Fibroblast of villous mesenchyme (primary cell): ENCODE measurements around the gene CIDEB. TPM values are rescaled to one million over a fixed set of nuclear protein-coding genes. Genes with fewer than 3 reads are reported as not detected.

Source experiments
- DNase-seq: peaks from one replicate; pipeline ENCODE4 v3.0.0-alpha.2; 2010; ENCODE audit warnings: low read depth
- H3K4me3 ChIP-seq: 2 replicates; pipeline ENCODE4 v1.5.1; 2011; ENCODE audit warnings: low read depth, mild to moderate bottlenecking, low read length
- total RNA-seq: library from RNA; depleted of rRNA; stranded (reverse); fragments of >200 nt; gene quantifications from 2 replicates; pipeline ENCODE4 v1.2.3, GENCODE V29; 2012
- TF ChIP-seq, protein P1 (sequence below): IDR thresholded peaks from 2 replicates; pipeline ENCODE4 v1.5.1; 2012; ENCODE audit warnings: low read depth, mild to moderate bottlenecking, low read length; ENCODE audit not compliant: insufficient read depth

CIDEB gene
- total RNA-seq, 1 donor, result 3.0 TPM

GRCh38 chr14:24348186-24348585 lies 40.4 kb upstream of the CIDEB start:
- no peak overlapping the region for H3K4me3 ChIP-seq
- TF ChIP-seq, protein P1, sequence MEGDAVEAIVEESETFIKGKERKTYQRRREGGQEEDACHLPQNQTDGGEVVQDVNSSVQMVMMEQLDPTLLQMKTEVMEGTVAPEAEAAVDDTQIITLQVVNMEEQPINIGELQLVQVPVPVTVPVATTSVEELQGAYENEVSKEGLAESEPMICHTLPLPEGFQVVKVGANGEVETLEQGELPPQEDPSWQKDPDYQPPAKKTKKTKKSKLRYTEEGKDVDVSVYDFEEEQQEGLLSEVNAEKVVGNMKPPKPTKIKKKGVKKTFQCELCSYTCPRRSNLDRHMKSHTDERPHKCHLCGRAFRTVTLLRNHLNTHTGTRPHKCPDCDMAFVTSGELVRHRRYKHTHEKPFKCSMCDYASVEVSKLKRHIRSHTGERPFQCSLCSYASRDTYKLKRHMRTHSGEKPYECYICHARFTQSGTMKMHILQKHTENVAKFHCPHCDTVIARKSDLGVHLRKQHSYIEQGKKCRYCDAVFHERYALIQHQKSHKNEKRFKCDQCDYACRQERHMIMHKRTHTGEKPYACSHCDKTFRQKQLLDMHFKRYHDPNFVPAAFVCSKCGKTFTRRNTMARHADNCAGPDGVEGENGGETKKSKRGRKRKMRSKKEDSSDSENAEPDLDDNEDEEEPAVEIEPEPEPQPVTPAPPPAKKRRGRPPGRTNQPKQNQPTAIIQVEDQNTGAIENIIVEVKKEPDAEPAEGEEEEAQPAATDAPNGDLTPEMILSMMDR, result no peak
- no peak for DNase-seq

- DNase-seq, result no peak
- no peak overlapping the region for H3K4me3 ChIP-seq
- TF ChIP-seq, protein P1, result no peak
Measured at GRCh38 chr14:24347134-24347533, 39.4 kb upstream of the CIDEB start.

DNA sequence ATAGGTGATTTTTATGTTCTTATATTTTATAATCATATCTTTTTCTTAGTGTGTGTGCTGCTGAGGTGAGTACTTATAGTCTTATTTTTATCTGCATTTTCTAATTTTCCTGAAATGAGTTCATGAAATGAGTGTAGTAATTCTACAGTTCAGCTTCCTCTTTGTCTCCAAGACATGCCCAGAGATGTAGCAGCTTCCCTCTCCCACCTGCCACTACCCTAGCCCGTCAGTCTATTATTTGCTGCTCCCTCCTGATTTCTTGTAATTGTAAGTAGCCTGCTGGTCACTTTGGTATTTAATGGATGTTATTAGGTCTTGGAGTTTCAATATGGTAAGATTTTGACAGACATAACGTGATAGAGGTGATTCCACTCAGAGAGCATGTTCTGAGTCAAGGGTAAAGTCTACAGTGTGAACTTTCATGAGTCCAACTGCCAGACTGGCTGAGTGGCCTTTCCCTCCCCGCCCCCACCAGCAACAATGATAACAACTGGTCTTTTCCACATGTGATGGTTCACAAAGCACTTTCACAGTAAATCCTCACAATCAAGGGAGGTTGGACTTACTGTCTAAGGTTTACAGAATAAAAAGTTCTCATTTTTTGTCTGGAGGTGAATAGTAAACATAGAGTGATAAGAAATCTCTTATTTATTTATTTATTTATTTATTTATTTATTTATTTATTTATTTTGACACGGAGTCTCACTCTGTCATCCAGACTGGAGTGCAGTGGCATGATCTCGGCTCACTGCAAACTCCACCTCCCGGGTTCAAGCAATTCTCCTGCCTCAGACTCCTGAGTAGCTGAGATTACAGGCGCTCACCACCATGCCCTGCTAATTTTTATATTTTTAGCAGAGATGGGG lies 36.3 kb upstream of the CIDEB start:
- TF ChIP-seq, protein P1, result no peak
- H3K4me3 ChIP-seq, result no peak overlapping the region
- DNase-seq, result peak; percentile 37

DNA sequence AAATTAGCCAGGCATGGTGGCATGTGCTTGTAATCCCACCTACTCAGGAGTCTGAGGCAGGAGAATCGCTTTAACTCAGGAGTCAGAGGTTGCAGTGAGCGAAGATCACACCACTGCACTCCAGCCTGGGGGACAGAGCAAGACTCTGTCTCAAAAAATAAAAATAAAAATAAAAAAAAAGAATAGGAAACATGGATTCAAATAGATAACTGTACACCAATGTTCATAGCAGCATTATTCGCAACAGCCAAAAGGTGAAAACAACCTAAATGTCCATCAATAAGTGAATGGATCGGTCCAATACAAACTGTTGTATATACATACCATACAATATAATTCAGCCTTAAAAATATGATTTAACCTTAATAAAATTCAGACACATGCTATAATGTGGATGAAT lies 35.1 kb upstream of the CIDEB start:
- no peak for DNase-seq
- H3K4me3 ChIP-seq, result no peak overlapping the region
- TF ChIP-seq, protein P1, result no peak

GRCh38 chr14:24340606-24341005 lies 32.8 kb upstream of the CIDEB start:
- TF ChIP-seq, protein P1, result no peak
- H3K4me3 ChIP-seq, result no peak overlapping the region
- no peak for DNase-seq

DNA sequence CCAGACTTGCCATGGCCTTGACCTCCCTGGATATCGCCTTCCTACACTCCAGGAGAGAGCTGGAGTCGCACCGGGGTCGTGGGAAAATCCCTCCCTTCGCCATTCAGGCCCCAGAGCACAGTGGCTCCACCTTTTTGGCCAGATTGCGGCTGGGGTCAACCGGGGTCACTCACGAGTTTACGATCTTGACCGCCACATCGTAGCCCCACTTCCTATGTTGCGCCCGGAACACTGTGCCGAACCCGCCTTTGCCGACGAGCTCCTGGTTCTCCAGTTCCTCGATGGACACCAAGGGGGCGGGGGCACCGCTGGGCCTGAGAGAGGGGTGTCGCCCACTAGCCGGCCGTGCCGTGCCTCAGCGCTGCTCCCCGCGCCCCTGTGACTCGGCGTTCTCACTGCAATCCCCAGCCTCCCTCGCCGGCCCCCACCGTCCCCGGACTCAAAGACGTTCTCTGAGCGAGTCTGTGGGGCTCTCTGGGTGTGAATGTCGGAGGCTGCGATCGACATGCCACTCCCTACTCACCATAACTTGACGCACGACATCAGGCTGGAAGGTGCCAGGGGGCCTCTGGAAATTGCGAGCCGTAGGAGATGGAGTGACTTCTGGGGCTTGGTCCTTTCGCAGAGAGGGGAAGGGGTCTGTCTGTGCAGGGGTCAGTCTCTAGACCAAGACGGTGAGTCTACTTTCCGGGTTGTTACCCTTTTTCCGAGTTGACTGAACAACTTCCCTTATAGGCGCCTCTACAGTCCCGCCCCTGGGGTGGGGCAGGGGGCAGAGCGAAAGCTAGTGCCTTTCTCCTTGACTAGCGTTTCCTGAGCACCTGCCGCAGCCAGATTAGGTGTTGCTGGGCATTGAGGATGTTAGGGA lies 31.7 kb upstream of the CIDEB start, which contains the start of gene RIPK3:
TSS of gene RIPK3 (minus strand) at position 708 of the 868 bp plus-strand sequence. CDS start at position 543, 165 bp downstream.
- peak within 1 kb of the TSS; percentile 41 for H3K4me3 ChIP-seq
- no peak for DNase-seq
- TF ChIP-seq, protein P1, result no peak
